Thoracic aorta (tissue), 2 donors: ENCODE data around the gene DPP8. TPM values are rescaled to one million over a fixed set of nuclear protein-coding genes. Genes with fewer than 3 reads are reported as not detected.
A peak's percentile ranks its signal among the peaks of the same experiment; 100 is the strongest.

ENCODE experiments used
- ATAC-seq: fragments of 150-250 bp; one replicate; pipeline ENCODE4 v1.8.0; 2017; ENCODE audit warnings: low read depth; ENCODE audit not compliant: insufficient number of reproducible peaks, low FRiP score
- DNase-seq: peaks from one replicate; pipeline ENCODE4 v3.0.0-alpha.2; 2020; ENCODE audit warnings: low spot score
- H3K27ac ChIP-seq, 2 donors: fragments of 200-600 bp; sonication (generic); 1 replicate in 1 of 2; 2 replicates in 1 of 2; pipeline ENCODE4 v1.5.1; 2016; ENCODE audit warnings: mild to moderate bottlenecking in 2 of 2, moderate library complexity in 2 of 2
- H3K27me3 ChIP-seq: fragments of 200-600 bp; sonication (generic); replicated peaks from 2 replicates; pipeline ENCODE4 v1.6.0; 2016; ENCODE audit warnings: mild to moderate bottlenecking; ENCODE audit not compliant: insufficient read depth
- H3K36me3 ChIP-seq: fragments of 200-600 bp; sonication (generic); one replicate; pipeline ENCODE4 v1.5.1; 2016
- H3K4me1 ChIP-seq, 2 donors: fragments of 200-600 bp; sonication (generic); 1 replicate in 1 of 2; 2 replicates in 1 of 2; pipeline versions ENCODE4 v1.5.1 to v1.6.0; 2016; ENCODE audit warnings: low read depth in 2 of 2, mild to moderate bottlenecking in 1 of 2; ENCODE audit not compliant: control insufficient read depth in 1 of 2
- H3K4me3 ChIP-seq: fragments of 200-600 bp; sonication (generic); 2 replicates; pipeline ENCODE4 v1.5.1; 2016; ENCODE audit warnings: mild to moderate bottlenecking
- H3K9me3 ChIP-seq: fragments of 200-600 bp; sonication (generic); 2 replicates; pipeline ENCODE4 v1.5.1; 2016
- total RNA-seq, 2 donors: library from RNA; depleted of rRNA; stranded (reverse); fragments of >200 nt; gene quantifications; one replicate each; pipeline versions ENCODE4 v1.1.0 to v1.2.3, GENCODE V29; 2016
- TF ChIP-seq, protein P1 (sequence below): fragments of 200-600 bp; sonication (generic); IDR thresholded peaks from one replicate; pipeline ENCODE4 v1.5.1; 2019; ENCODE audit warnings: antibody characterized with exemption

Gene DPP8
- total RNA-seq, 2 donors from 2014 or later, result 38.3 to 58.0 TPM

DNA sequence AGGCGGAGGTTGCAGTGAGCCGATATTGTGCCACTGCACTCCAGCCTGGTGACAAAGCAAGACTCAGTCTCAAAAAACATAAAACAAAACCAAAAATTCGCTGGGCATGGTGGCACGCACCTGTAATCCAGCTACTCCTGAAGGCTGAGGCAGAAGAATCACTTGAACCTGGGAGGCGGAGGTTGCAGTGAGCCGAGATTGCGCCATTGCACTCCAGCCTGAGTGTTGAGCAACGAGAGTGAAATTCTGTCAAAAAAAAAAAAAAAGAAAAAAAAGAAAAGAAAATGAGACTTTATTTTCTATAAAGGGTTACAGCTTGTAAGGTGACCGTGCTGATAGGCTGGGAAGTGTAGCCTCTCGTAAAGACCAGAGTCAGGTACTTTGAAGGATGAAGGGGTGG lies 6.7 kb upstream of the DPP8 start:
- Histone ChIP-seq H3K9me3 (no peaks in the 10 kb centered on the region), H3K4me1 (no peaks in the 10 kb centered on the region), H3K27ac (no peak overlapping the region), H3K27me3 (no peaks in the 10 kb centered on the region), H3K36me3 (no peaks in the 10 kb centered on the region), H3K4me3 (no peak overlapping the region)
- ATAC-seq, result no peak
- no peak for DNase-seq
- TF ChIP-seq, protein P1, sequence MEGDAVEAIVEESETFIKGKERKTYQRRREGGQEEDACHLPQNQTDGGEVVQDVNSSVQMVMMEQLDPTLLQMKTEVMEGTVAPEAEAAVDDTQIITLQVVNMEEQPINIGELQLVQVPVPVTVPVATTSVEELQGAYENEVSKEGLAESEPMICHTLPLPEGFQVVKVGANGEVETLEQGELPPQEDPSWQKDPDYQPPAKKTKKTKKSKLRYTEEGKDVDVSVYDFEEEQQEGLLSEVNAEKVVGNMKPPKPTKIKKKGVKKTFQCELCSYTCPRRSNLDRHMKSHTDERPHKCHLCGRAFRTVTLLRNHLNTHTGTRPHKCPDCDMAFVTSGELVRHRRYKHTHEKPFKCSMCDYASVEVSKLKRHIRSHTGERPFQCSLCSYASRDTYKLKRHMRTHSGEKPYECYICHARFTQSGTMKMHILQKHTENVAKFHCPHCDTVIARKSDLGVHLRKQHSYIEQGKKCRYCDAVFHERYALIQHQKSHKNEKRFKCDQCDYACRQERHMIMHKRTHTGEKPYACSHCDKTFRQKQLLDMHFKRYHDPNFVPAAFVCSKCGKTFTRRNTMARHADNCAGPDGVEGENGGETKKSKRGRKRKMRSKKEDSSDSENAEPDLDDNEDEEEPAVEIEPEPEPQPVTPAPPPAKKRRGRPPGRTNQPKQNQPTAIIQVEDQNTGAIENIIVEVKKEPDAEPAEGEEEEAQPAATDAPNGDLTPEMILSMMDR, result no peak

DNA sequence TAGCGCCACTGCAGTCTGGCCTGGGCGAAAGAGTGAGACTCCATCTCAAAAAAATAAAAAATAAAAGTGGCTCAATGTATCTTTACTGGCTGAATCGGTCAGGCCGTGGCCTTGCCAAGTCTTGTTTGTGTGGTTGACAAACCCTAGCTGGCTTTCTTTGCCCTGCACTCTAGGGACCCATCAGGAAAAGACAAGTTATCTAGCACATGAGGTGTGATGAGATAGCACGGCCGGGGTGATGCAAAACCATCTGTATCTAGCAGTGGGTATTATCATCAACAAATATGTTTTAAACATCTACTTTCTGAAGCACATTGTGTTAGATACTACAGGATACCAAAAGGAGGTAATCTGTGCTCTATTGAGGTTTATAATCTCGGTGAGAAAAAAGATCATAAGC lies 3.9 kb upstream of the DPP8 start:
- no peak for ATAC-seq
- DNase-seq, result no peak
- no peaks in the 10 kb centered on the region for H3K9me3 ChIP-seq
- H3K27ac ChIP-seq, result no peak overlapping the region
- no peak overlapping the region for H3K4me3 ChIP-seq
- H3K36me3 ChIP-seq, result no peaks in the 10 kb centered on the region
- peaks cover 4 to 5% of the 10 kb centered on the region in 2 donors for H3K4me1 ChIP-seq
- TF ChIP-seq, protein P1, result no peak
- no peaks in the 10 kb centered on the region for H3K27me3 ChIP-seq

DNA sequence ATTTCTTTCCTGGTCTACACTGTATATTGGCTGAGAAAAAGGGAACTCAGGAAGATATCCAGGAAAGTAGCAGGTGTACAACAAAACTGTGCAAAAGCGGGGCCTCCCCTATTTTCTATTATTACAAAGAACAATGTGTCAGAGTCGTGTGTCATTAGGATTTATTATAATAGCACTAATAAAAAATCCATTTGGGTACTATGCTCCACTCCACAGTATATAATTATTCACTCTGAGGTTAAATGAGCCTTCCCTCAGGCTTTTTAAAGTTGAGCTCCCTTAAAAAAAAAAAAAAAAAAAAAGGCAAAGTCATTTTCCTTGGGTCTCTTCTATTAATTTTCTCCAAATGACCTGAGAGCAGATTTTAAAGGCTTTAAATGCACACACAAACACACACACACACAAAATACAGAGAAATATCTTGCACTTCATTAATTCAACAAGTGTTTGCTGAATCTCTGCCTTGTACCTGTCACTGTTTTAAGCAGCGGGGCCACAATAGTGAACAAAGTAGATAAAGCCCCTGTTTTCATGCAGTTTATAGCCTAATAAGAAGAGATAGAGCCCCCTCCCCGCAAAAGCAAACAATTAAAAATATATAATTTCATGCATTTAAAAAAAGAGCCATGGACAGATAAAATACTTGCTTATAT lies 1.3 kb upstream of the DPP8 start:
- no peak for ATAC-seq
- no peak for DNase-seq
- Histone ChIP-seq H3K9me3 (no peaks in the 10 kb centered on the region), H3K36me3 (no peaks in the 10 kb centered on the region), H3K4me1 (peaks cover 17 to 29% of the 10 kb centered on the region in 2 donors), H3K27me3 (no peaks in the 10 kb centered on the region), H3K4me3 (no peak overlapping the region), H3K27ac (no peak overlapping the region)
- TF ChIP-seq, protein P1, result no peak

DNA sequence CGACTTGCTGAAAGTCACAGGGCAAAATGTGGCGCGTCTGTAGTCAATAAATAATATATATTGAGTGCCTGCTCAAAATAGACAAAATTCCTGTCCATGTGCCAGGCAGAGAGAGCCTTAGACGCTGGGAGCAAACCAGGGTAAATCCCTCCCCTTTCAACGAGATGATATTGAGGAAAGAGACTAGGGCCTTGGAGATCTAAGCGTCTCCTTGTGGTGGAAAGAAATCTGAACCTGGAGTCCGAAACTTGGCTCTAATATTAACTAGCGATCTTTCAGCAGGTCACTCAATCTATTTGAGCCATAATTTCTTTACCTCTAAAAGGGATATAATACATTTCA lies 348 bp upstream of the DPP8 start:
- Histone ChIP-seq H3K9me3 (no peaks in the 10 kb centered on the region), H3K4me1 (peaks cover 17 to 36% of the 10 kb centered on the region in 2 donors), H3K4me3 (peak overlapping the region; percentile 87), H3K36me3 (no peaks in the 10 kb centered on the region), H3K27me3 (no peaks in the 10 kb centered on the region), H3K27ac (peak overlapping the region in 1 of 2 donors; percentile 73)
- ATAC-seq (no peak), DNase-seq (no peak)
- TF ChIP-seq, protein P1, result no peak

DNA sequence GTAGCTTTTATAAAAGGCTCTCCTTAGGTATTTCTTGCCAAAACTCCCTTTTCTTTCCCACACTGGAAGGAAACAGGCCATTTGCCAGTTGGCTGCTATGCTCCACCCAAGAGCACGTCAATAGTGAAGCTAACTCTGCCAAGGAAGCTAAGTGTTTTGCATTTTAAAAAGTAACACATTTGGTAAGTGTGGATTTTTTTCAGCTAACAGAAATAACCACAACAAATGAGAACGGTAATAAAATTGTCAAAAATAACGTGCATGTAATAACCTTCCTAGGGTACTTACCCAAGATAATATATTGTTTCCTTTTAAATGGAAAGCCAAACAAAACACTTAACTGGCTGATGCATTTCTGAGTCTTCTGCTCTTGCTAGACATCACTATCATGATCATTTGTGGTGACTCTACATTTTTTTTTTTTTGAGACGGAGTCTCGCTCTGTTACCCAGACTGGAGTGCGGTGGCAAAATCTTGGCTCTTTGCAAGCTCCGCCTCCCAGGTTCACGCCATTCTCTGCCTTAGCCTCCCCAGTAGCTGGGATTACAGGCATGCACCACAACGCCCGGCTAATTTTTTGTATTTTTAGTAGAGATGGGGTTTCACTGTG lies 4.6 kb downstream of the DPP8 start:
- H3K4me3 ChIP-seq, result peak overlapping the region; percentile 34
- DNase-seq (no peak), ATAC-seq (no peak)
- TF ChIP-seq, protein P1, result no peak
- H3K27ac ChIP-seq, result peak overlapping the region; percentile 31 to 42
- peaks cover 25 to 59% of the 10 kb centered on the region in 2 donors for H3K4me1 ChIP-seq
- peaks cover 7% of the 10 kb centered on the region for H3K36me3 ChIP-seq
- no peaks in the 10 kb centered on the region for H3K9me3 ChIP-seq
- H3K27me3 ChIP-seq, result no peaks in the 10 kb centered on the region
